Cardiac fibroblast (primary cell): ENCODE data around the gene MYO7B.

ENCODE experiments used
- DNase-seq, 2 donors: peaks; one replicate each; pipeline versions ENCODE4 v3.0.0 to v3.0.0-alpha.2; 2010; ENCODE audit warnings: low read depth in 2 of 2
- H3K4me3 ChIP-seq, 2 donors: replicated peaks in 1 of 2; 1 replicate in 1 of 2; 2 replicates in 1 of 2; pipeline ENCODE4 v1.5.1; 2011; ENCODE audit warnings: low read depth in 2 of 2, low read length in 2 of 2, mild to moderate bottlenecking in 2 of 2, moderate library complexity in 1 of 2
- CTCF ChIP-seq: IDR thresholded peaks from one replicate; pipeline ENCODE4 v1.5.1; 2011; ENCODE audit warnings: low read depth, mild to moderate bottlenecking, low read length, inconsistent platforms

Gene MYO7B

GRCh38 chr2:127606625-127607398, 71.3 kb downstream of the MYO7B start:
- no peak for DNase-seq
- TF ChIP-seq CTCF, result no peak
- no peak overlapping the region for H3K4me3 ChIP-seq

GRCh38 chr2:127607399-127607908, 72.0 kb downstream of the MYO7B start:
- TF ChIP-seq CTCF, result no peak
- DNase-seq, result no peak
- no peak overlapping the region for H3K4me3 ChIP-seq

DNA sequence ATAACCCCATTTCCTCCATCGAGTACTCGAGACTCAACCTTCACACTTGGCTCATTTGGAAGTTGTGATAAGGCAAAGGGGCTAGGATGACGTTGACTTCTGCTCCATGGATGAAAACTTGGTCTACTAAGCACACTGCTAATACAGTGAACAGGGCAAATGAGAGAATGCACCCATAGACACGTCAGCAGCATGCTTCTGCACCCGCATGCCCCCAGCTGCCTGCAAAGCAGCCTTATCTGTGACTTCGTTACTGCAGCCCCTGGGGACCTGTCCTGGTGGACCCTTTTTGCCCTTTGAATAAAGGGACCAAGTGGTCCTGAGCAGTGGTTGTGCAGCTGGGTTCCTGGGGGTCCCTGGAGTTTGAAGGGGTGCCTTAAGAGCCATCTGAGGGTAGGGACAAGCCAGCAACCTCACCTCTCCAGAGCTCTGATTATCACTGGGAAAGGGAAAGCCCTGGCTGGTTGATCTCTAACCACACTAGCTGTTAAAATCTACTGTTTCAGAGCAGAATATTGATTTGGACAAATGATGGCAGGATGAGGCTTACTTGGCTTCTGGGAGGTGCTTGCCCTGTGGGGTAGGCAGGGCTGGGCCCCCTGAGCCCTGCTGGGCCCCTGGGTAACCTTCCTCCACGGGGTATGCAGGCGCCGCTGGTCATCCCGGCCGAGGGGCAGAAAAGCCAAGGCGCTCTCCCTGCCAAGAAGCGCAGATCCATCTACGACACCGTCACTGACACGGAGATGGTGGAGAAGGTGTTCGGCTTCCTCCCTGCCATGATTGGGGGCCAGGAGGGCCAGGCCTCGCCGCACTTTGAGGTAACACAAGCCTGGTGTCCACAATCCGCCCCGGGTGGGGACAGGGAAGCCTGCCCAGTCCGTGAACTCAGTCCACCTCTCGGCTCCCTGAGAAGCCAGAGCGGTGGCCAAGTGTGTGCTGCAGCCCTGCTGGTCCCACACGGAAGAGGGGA, 72.9 kb downstream of the MYO7B start:
- no peak for TF ChIP-seq CTCF
- no peak overlapping the region for H3K4me3 ChIP-seq
- no peak for DNase-seq

GRCh38 chr2:127609031-127609751, 73.7 kb downstream of the MYO7B start:
- H3K4me3 ChIP-seq, result no peak overlapping the region
- no peak for DNase-seq
- no peak for TF ChIP-seq CTCF

- no peak for TF ChIP-seq CTCF
- DNase-seq, result no peak
- no peak overlapping the region for H3K4me3 ChIP-seq
These were observed 74.3 kb downstream of the MYO7B start for GRCh38 chr2:127609818-127610217.

GRCh38 chr2:127610561-127610960, 75.1 kb downstream of the MYO7B start:
- TF ChIP-seq CTCF, result no peak

More at GRCh38 chr2:127610561-127610960, 75.1 kb downstream of the MYO7B start:
- no peak for DNase-seq
- no peak overlapping the region for H3K4me3 ChIP-seq
